Activated T-cell treated with anti-CD3 and anti-CD28 coated beads for 1 hour (primary cell): Measurements from ENCODE around the gene PXK.

ENCODE experiments used
- DNase-seq: peaks from one replicate; pipeline ENCODE4 v3.0.0-alpha.2; 2020; ENCODE audit warnings: low read depth

PXK gene

GRCh38 chr3:58466899-58467563 lies 134.3 kb downstream of the PXK start:
- DNase-seq = no peak

GRCh38 chr3:58469096-58469495 lies 136.4 kb downstream of the PXK start:
- DNase-seq = no peak

GRCh38 chr3:58470363-58471024 lies 137.8 kb downstream of the PXK start:
- DNase-seq = no peak

GRCh38 chr3:58471025-58471887 lies 138.6 kb downstream of the PXK start:
- DNase-seq = peak; percentile 6

GRCh38 chr3:58473275-58473674 lies 140.6 kb downstream of the PXK start:
- no peak for DNase-seq

- DNase-seq = no peak
These were observed 141.7 kb downstream of the PXK start for GRCh38 chr3:58474348-58474911.

GRCh38 chr3:58474967-58475578 lies 142.4 kb downstream of the PXK start:
- no peak for DNase-seq
